GM12878 (cell line): Measurements from ENCODE around the gene SBF2. TPM values are rescaled to one million over a fixed set of nuclear protein-coding genes. Genes with fewer than 3 reads are reported as not detected.
A peak's percentile ranks its signal among the peaks of the same experiment; 100 is the strongest.

ENCODE experiments used
- ATF7 ChIP-seq: fragments of 450-650 bp; IDR thresholded peaks from 2 replicates; pipeline ENCODE4 v1.6.1; 2016; ENCODE audit warnings: low read depth, mild to moderate bottlenecking
- BCL11A ChIP-seq: IDR thresholded peaks from 2 replicates; pipeline ENCODE4 v1.6.1; 2011; ENCODE audit warnings: low read depth, low read length
- CEBPB ChIP-seq, 2 experiments: fragments of 150-350 bp in 1 of 2; IDR thresholded peaks; 2 replicates each; pipeline ENCODE4 v1.6.1; 2012 to 2014; ENCODE audit warnings: low read depth in 2 of 2, low read length in 2 of 2, borderline replicate concordance in 1 of 2, inconsistent platforms in 1 of 2
- CREM ChIP-seq: IDR thresholded peaks from 2 replicates; pipeline ENCODE4 v1.6.1; 2014; ENCODE audit warnings: antibody characterized with exemption, low read depth
- FOXK2 ChIP-seq: fragments of 450-650 bp; IDR thresholded peaks from 2 replicates; pipeline ENCODE4 v1.6.1; 2017; ENCODE audit warnings: mild to moderate bottlenecking, moderate library complexity
- HCFC1 ChIP-seq: fragments of 150-350 bp; IDR thresholded peaks from 2 replicates; pipeline ENCODE4 v1.6.1; 2014; ENCODE audit warnings: low read length
- IKZF1 ChIP-seq: fragments of 450-650 bp; conservative IDR thresholded peaks from 2 replicates; pipeline ENCODE4 v1.6.1; 2017; ENCODE audit warnings: antibody characterized with exemption, mild to moderate bottlenecking
- LARP7 ChIP-seq: fragments of 450-650 bp; IDR thresholded peaks from 2 replicates; pipeline ENCODE4 v1.6.1; 2017; ENCODE audit warnings: mild to moderate bottlenecking
- MYB ChIP-seq: fragments of 150-350 bp; IDR thresholded peaks from 2 replicates; pipeline ENCODE4 v1.6.1; 2014; ENCODE audit warnings: mild to moderate bottlenecking, low read depth, low read length, borderline replicate concordance
- NFIC ChIP-seq: IDR thresholded peaks from 2 replicates; pipeline ENCODE4 v1.6.1; 2012; ENCODE audit warnings: low read depth, mild to moderate bottlenecking, inconsistent platforms, low read length, moderate library complexity
- STAT3 ChIP-seq: IDR thresholded peaks from 2 replicates; pipeline ENCODE4 v1.6.1; 2011; ENCODE audit warnings: low read depth, low read length, improper control_type of control experiment
- SUPT20H ChIP-seq: IDR thresholded peaks from 2 replicates; pipeline ENCODE4 v1.6.1; 2011; ENCODE audit warnings: low read depth, mild to moderate bottlenecking, low read length, moderate library complexity, borderline replicate concordance; ENCODE audit not compliant: control insufficient read depth
- TBL1XR1 ChIP-seq: IDR thresholded peaks from 2 replicates; pipeline ENCODE4 v1.6.1; 2012; ENCODE audit warnings: low read depth, low read length, improper control_type of control experiment
- TCF12 ChIP-seq: IDR thresholded peaks from 2 replicates; pipeline ENCODE4 v1.6.1; 2011; ENCODE audit warnings: low read depth, mild to moderate bottlenecking, low read length
- ZSCAN29 ChIP-seq: fragments of 450-650 bp; IDR thresholded peaks from 2 replicates; pipeline ENCODE4 v1.6.1; 2017; ENCODE audit warnings: mild to moderate bottlenecking, moderate library complexity
- polyA plus RNA-seq, 11 experiments: library from polyadenylated mRNA; depleted of rRNA in 4 of 11; unstranded in 6 of 11; stranded (reverse) in 5 of 11; fragments of >200 nt; fragmentation: Nextera tagmentation in 4 of 11; fragmentation: Illumina TruSeq in 1 of 11; extraction: Ambion mirVana in 4 of 11; extraction: Trizol in 1 of 11; gene quantifications; 1 replicate in 1 of 11; 2 replicates in 10 of 11; pipeline versions ENCODE4 v1.2.1 to v1.2.3, GENCODE V29; 2011 to 2016; ENCODE audit warnings: inconsistent platforms in 2 of 11, missing spikeins in 2 of 11, low read depth in 1 of 11
- total RNA-seq, 4 experiments: library from RNA; depleted of rRNA in 3 of 4; stranded (reverse); fragments of >200 nt in 3 of 4; fragmentation: Illumina TruSeq in 1 of 4; extraction: Trizol in 1 of 4; gene quantifications; 2 replicates each; pipeline versions ENCODE4 v1.2.1 to v1.2.3, GENCODE V29; 2013 to 2021
- TF ChIP-seq, protein P1 (sequence below): fragments of 450-650 bp; IDR thresholded peaks from 2 replicates; pipeline ENCODE4 v1.6.1; 2017; ENCODE audit warnings: mild to moderate bottlenecking, low read depth, inconsistent platforms; ENCODE audit not compliant: poor library complexity, severe bottlenecking
- TF ChIP-seq, protein P2 (sequence below): fragments of 150-350 bp; IDR thresholded peaks from 2 replicates; pipeline ENCODE4 v1.6.1; 2016; ENCODE audit warnings: low read depth, low read length
- TF ChIP-seq, protein P3 (sequence below): IDR thresholded peaks from 2 replicates; pipeline ENCODE4 v1.6.1; 2011; ENCODE audit warnings: low read depth, low read length, improper control_type of control experiment, borderline replicate concordance
- TF ChIP-seq, protein P4 (sequence below): IDR thresholded peaks from 2 replicates; pipeline ENCODE4 v1.6.1; 2012; ENCODE audit warnings: low read depth, low read length, improper control_type of control experiment
- TF ChIP-seq, protein P5 (sequence below): fragments of 450-650 bp; IDR thresholded peaks from 2 replicates; pipeline ENCODE4 v1.6.1; 2017; ENCODE audit warnings: antibody characterized with exemption, mild to moderate bottlenecking, moderate library complexity

SBF2 gene
- total and polyA plus RNA-seq, 10 of the 15 experiments (the other 5 are each of a cell fraction or from before 2014, with no cell fraction given), result 0.24 to 2.3 (median 1.1) TPM

DNA sequence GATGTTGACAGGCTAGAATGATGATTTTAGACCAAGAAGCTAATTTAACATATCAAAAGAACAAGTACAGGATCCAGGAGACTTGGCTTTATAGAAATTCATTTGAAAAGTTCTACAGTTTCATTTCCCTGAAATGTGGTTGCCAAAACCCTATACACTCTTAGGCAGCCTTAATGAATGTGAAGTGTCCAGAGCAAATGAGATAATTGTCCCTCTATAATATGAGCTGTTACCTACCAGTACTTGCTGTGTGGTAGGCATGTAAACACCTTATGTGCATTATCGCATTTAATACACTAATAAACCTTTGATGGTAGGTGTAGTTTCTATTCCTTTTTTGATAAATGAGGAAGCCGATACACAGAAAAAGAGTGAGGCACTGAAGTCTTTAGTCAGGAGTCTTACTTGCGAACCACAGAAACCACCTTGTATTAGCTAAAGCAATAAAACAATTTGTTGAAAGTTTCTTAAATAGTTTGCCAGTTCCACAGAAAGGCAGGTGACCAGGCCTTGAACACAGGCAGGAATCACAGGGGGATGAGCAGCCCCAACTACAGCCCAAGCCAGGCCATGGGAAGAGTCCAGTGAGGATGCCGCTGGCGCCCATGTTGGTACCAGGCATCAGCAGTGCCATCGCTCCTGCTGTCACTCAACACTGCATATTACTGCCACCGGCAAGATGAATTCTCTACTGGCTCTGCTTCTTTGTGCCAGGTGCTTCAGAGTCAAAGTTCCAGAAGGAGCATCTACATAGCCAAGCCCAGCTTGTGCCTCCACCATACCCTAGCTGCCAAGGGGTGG is 548.4 kb downstream of the SBF2 start (continued):
- TF ChIP-seq TCF12 (no peak), IKZF1 (peak; percentile 86), CEBPB (IDR thresholded peaks at IDR 0.05; ENCODE audit: borderline replicate concordance in 1 of 2, low read depth in 2 of 2, low read length in 2 of 2) (no peak), TBL1XR1 (0 out of 2 replicates have a peak, but pooled peaks have one; percentile 40), NFIC (peak; percentile 83), ATF7 (peak; percentile 85), STAT3 (no peak), FOXK2 (no peak), SUPT20H (no peak), BCL11A (peak; percentile 83), CREM (no peak), LARP7 (no peak), ZSCAN29 (no peak), MYB (no peak), HCFC1 (no peak)
- TF ChIP-seq, protein P1, sequence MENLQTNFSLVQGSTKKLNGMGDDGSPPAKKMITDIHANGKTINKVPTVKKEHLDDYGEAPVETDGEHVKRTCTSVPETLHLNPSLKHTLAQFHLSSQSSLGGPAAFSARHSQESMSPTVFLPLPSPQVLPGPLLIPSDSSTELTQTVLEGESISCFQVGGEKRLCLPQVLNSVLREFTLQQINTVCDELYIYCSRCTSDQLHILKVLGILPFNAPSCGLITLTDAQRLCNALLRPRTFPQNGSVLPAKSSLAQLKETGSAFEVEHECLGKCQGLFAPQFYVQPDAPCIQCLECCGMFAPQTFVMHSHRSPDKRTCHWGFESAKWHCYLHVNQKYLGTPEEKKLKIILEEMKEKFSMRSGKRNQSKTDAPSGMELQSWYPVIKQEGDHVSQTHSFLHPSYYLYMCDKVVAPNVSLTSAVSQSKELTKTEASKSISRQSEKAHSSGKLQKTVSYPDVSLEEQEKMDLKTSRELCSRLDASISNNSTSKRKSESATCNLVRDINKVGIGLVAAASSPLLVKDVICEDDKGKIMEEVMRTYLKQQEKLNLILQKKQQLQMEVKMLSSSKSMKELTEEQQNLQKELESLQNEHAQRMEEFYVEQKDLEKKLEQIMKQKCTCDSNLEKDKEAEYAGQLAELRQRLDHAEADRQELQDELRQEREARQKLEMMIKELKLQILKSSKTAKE, result peak; percentile 67
- TF ChIP-seq, protein P2, sequence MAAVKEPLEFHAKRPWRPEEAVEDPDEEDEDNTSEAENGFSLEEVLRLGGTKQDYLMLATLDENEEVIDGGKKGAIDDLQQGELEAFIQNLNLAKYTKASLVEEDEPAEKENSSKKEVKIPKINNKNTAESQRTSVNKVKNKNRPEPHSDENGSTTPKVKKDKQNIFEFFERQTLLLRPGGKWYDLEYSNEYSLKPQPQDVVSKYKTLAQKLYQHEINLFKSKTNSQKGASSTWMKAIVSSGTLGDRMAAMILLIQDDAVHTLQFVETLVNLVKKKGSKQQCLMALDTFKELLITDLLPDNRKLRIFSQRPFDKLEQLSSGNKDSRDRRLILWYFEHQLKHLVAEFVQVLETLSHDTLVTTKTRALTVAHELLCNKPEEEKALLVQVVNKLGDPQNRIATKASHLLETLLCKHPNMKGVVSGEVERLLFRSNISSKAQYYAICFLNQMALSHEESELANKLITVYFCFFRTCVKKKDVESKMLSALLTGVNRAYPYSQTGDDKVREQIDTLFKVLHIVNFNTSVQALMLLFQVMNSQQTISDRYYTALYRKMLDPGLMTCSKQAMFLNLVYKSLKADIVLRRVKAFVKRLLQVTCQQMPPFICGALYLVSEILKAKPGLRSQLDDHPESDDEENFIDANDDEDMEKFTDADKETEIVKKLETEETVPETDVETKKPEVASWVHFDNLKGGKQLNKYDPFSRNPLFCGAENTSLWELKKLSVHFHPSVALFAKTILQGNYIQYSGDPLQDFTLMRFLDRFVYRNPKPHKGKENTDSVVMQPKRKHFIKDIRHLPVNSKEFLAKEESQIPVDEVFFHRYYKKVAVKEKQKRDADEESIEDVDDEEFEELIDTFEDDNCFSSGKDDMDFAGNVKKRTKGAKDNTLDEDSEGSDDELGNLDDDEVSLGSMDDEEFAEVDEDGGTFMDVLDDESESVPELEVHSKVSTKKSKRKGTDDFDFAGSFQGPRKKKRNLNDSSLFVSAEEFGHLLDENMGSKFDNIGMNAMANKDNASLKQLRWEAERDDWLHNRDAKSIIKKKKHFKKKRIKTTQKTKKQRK, result no peak
- TF ChIP-seq, protein P3, sequence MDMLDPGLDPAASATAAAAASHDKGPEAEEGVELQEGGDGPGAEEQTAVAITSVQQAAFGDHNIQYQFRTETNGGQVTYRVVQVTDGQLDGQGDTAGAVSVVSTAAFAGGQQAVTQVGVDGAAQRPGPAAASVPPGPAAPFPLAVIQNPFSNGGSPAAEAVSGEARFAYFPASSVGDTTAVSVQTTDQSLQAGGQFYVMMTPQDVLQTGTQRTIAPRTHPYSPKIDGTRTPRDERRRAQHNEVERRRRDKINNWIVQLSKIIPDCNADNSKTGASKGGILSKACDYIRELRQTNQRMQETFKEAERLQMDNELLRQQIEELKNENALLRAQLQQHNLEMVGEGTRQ, result no peak
- TF ChIP-seq, protein P4, sequence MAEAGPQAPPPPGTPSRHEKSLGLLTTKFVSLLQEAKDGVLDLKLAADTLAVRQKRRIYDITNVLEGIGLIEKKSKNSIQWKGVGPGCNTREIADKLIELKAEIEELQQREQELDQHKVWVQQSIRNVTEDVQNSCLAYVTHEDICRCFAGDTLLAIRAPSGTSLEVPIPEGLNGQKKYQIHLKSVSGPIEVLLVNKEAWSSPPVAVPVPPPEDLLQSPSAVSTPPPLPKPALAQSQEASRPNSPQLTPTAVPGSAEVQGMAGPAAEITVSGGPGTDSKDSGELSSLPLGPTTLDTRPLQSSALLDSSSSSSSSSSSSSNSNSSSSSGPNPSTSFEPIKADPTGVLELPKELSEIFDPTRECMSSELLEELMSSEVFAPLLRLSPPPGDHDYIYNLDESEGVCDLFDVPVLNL, result no peak
- TF ChIP-seq, protein P5, sequence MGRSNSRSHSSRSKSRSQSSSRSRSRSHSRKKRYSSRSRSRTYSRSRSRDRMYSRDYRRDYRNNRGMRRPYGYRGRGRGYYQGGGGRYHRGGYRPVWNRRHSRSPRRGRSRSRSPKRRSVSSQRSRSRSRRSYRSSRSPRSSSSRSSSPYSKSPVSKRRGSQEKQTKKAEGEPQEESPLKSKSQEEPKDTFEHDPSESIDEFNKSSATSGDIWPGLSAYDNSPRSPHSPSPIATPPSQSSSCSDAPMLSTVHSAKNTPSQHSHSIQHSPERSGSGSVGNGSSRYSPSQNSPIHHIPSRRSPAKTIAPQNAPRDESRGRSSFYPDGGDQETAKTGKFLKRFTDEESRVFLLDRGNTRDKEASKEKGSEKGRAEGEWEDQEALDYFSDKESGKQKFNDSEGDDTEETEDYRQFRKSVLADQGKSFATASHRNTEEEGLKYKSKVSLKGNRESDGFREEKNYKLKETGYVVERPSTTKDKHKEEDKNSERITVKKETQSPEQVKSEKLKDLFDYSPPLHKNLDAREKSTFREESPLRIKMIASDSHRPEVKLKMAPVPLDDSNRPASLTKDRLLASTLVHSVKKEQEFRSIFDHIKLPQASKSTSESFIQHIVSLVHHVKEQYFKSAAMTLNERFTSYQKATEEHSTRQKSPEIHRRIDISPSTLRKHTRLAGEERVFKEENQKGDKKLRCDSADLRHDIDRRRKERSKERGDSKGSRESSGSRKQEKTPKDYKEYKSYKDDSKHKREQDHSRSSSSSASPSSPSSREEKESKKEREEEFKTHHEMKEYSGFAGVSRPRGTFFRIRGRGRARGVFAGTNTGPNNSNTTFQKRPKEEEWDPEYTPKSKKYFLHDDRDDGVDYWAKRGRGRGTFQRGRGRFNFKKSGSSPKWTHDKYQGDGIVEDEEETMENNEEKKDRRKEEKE, result no peak
